ENCODE measurements around the gene LAMP5.
A peak's percentile ranks its signal among the peaks of the same experiment; 100 is the strongest.

The LAMP5 gene

GRCh38 chr20:9499126-9499899, 15.1 kb upstream of the LAMP5 start:
- DNase-seq (ENCODE audit: extremely low read depth, low read depth): no peak
- TF ChIP-seq CTCF (IDR thresholded peaks at IDR 0.05; ENCODE audit: low read depth, low read length): no peak

GRCh38 chr20:9500121-9500520, 14.3 kb upstream of the LAMP5 start:
- TF ChIP-seq CTCF (IDR thresholded peaks at IDR 0.05; ENCODE audit: low read depth, low read length): no peak
- no peak for DNase-seq (ENCODE audit: extremely low read depth, low read depth)

GRCh38 chr20:9501473-9501872, 12.9 kb upstream of the LAMP5 start:
- DNase-seq (ENCODE audit: extremely low read depth, low read depth): no peak
- TF ChIP-seq CTCF (IDR thresholded peaks at IDR 0.05; ENCODE audit: low read depth, low read length): no peak

- TF ChIP-seq CTCF (IDR thresholded peaks at IDR 0.05; ENCODE audit: low read depth, low read length): peak; percentile 33
- DNase-seq (ENCODE audit: extremely low read depth, low read depth): peak; percentile 25
These were observed 10.7 kb upstream of the LAMP5 start for GRCh38 chr20:9503526-9504245.

- TF ChIP-seq CTCF (IDR thresholded peaks at IDR 0.05; ENCODE audit: low read depth, low read length): no peak
- no peak for DNase-seq (ENCODE audit: extremely low read depth, low read depth)
These were observed 8.0 kb upstream of the LAMP5 start for GRCh38 chr20:9506280-9506821.

GRCh38 chr20:9506964-9507369, 7.4 kb upstream of the LAMP5 start:
- no peak for DNase-seq (ENCODE audit: extremely low read depth, low read depth)
- TF ChIP-seq CTCF (IDR thresholded peaks at IDR 0.05; ENCODE audit: low read depth, low read length): no peak

Measured in AG09319 (cell line).